GM12872 (cell line): ENCODE measurements around the gene SLC2A13.

ENCODE experiments used
- CTCF ChIP-seq: IDR thresholded peaks from 3 replicates; pipeline ENCODE4 v1.5.1; 2011; ENCODE audit warnings: low read depth, mild to moderate bottlenecking, low read length, moderate library complexity; ENCODE audit not compliant: insufficient read depth

SLC2A13 gene

GRCh38 chr12:40105515-40106201 lies at the start of gene SLC2A13:
TSS of gene SLC2A13 (minus strand) at chr12:40106081. CDS start at chr12:40105808, 273 bp downstream.
- no peak for TF ChIP-seq CTCF

- TF ChIP-seq CTCF = no peak
These were observed 48.5 kb upstream of the SLC2A13 start for GRCh38 chr12:40154381-40154780.

- TF ChIP-seq CTCF = no peak
These were observed 47.6 kb upstream of the SLC2A13 start for GRCh38 chr12:40153432-40153831.

- TF ChIP-seq CTCF = peak; percentile 65; the same call in 2 of the 3 replicates
These were observed 47.0 kb upstream of the SLC2A13 start for GRCh38 chr12:40152783-40153383.

GRCh38 chr12:40149673-40150260 lies 43.9 kb upstream of the SLC2A13 start:
- TF ChIP-seq CTCF = no peak

- no peak for TF ChIP-seq CTCF
These were observed 41.2 kb upstream of the SLC2A13 start for GRCh38 chr12:40146800-40147797.
